PC-9 (cell line): ENCODE results near the gene KIF6. TPM values are rescaled to one million over a fixed set of nuclear protein-coding genes. Genes with fewer than 3 reads are reported as not detected.

Experiments used
- BruUV-seq: library from RNA; stranded (reverse); fragments of 400-500 nt; replicated peaks from 2 replicates; lab custom pipeline; 2021; lab: Mats Ljungman, UMichigan
- CTCF ChIA-PET: fragments of 300-600 bp; sonication (Branson Sonifier 250); formaldehyde crosslinking; loops from one replicate; lab custom pipeline; 2022; ENCODE audit warnings: antibody characterized with exemption; lab: Charles Lee
- POLR2A ChIA-PET: fragments of 300-600 bp; sonication (Branson Sonifier 250); formaldehyde crosslinking; loops from one replicate; lab custom pipeline; 2022; ENCODE audit warnings: antibody characterized with exemption; ENCODE audit not compliant: unreplicated experiment; lab: Charles Lee
- DNase-seq, 2 experiments: peaks; one replicate each; pipeline versions ENCODE4 v3.0.0 to v3.0.0-alpha.2; 2015 to 2022; ENCODE audit warnings: mixed read lengths in 1 of 2
- H2AFZ ChIP-seq: fragments of 200-600 bp; sonication (generic); 2 replicates; pipeline ENCODE4 v1.8.1; 2017; ENCODE audit warnings: antibody characterized with exemption
- H3F3A ChIP-seq: fragments of 200-600 bp; sonication (generic); 2 replicates; pipeline ENCODE4 v1.8.1; 2017; ENCODE audit warnings: antibody characterized with exemption, mild to moderate bottlenecking, low read depth; ENCODE audit not compliant: insufficient read depth
- H3K27ac ChIP-seq: fragments of 200-600 bp; sonication (generic); 2 replicates; pipeline ENCODE4 v1.6.1; 2016; ENCODE audit warnings: mixed run types
- H3K27me3 ChIP-seq: fragments of 200-600 bp; sonication (generic); 2 replicates; pipeline ENCODE4 v1.6.1; 2016; ENCODE audit warnings: low read depth, mixed run types; ENCODE audit not compliant: insufficient read depth
- H3K36me3 ChIP-seq: fragments of 200-600 bp; sonication (generic); 2 replicates; pipeline ENCODE4 v1.6.1; 2016; ENCODE audit warnings: low read depth, mixed run types
- H3K4me1 ChIP-seq: fragments of 200-600 bp; sonication (generic); replicated peaks from 2 replicates; pipeline ENCODE4 v1.6.1; 2016; ENCODE audit warnings: mixed run types; ENCODE audit not compliant: insufficient read depth
- H3K4me2 ChIP-seq: fragments of 200-600 bp; sonication (generic); 2 replicates; pipeline ENCODE4 v1.6.1; 2017; ENCODE audit warnings: mixed run types
- H3K4me3 ChIP-seq: fragments of 200-600 bp; sonication (generic); 2 replicates; pipeline ENCODE4 v1.6.1; 2016; ENCODE audit warnings: mixed run types
- H3K79me2 ChIP-seq: fragments of 200-600 bp; sonication (generic); 2 replicates; pipeline ENCODE4 v1.6.1; 2017; ENCODE audit warnings: low read depth, mixed run types
- H3K9me2 ChIP-seq: fragments of 200-600 bp; sonication (generic); 2 replicates; pipeline ENCODE4 v1.8.1; 2017; ENCODE audit warnings: mild to moderate bottlenecking; ENCODE audit not compliant: insufficient read depth
- H3K9me3 ChIP-seq: fragments of 200-600 bp; sonication (generic); 2 replicates; pipeline ENCODE4 v1.8.1; 2016; ENCODE audit warnings: low read depth; ENCODE audit not compliant: insufficient read depth
- H4K20me1 ChIP-seq: fragments of 200-600 bp; sonication (generic); 2 replicates; pipeline ENCODE4 v1.8.1; 2017; ENCODE audit not compliant: insufficient read depth
- EZH2 ChIP-seq: fragments of 200-600 bp; sonication (generic); IDR thresholded peaks from 2 replicates; pipeline ENCODE4 v1.8.0; 2017; ENCODE audit warnings: antibody characterized with exemption, low read depth
- intact Hi-C: fragments of 100-400 bp; cut with micrococcal nuclease; formaldehyde crosslinking; loops from one replicate; pipeline ENCODE4 v1.10.0; 2022; ENCODE audit not compliant: unreplicated experiment
- total RNA-seq: library from RNA; stranded (reverse); gene quantifications from 2 replicates; pipeline ENCODE4 v1.2.3, GENCODE V29; 2021
- TF ChIP-seq, protein P1 (sequence below): fragments of 200-600 bp; sonication (generic); conservative IDR thresholded peaks from 2 replicates; pipeline ENCODE4 v1.6.1; 2017; ENCODE audit warnings: mixed run types, antibody characterized with exemption, mild to moderate bottlenecking, moderate library complexity

KIF6 gene
- total RNA-seq, 1 experiment from 2014 or later, result not detected

DNA sequence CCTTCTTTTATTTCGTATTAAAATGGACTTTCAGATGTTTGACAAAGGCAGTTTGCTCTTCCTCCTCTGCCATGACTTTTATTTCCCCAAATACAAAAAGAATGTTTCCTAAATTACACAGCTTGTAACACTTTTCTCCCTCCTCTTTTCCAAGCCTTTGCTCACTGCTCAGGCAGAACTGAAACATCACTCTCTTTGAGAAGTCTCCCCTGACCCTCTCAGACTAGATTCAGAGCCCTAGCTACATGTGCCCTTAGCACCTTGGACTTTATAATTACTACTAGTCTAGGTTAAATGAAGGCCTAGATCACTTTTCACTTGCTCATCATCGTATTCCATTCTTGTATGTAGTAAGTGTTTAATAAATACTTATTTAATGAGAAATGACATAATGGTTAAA is 8.5 kb upstream of the KIF6 start:
- POLR2A ChIA-PET, result no interaction called here
- H3K9me2 ChIP-seq, result no peaks in the 10 kb centered on the region
- no TSS peak for BruUV-seq
- no peaks in the 10 kb centered on the region for H3K9me3 ChIP-seq
- TF ChIP-seq, protein P1, sequence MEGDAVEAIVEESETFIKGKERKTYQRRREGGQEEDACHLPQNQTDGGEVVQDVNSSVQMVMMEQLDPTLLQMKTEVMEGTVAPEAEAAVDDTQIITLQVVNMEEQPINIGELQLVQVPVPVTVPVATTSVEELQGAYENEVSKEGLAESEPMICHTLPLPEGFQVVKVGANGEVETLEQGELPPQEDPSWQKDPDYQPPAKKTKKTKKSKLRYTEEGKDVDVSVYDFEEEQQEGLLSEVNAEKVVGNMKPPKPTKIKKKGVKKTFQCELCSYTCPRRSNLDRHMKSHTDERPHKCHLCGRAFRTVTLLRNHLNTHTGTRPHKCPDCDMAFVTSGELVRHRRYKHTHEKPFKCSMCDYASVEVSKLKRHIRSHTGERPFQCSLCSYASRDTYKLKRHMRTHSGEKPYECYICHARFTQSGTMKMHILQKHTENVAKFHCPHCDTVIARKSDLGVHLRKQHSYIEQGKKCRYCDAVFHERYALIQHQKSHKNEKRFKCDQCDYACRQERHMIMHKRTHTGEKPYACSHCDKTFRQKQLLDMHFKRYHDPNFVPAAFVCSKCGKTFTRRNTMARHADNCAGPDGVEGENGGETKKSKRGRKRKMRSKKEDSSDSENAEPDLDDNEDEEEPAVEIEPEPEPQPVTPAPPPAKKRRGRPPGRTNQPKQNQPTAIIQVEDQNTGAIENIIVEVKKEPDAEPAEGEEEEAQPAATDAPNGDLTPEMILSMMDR, result no peak
- TF ChIP-seq EZH2, result no peak
- CTCF ChIA-PET, result no interaction called here
- no peaks in the 10 kb centered on the region for H3K4me1 ChIP-seq
- H3K36me3 ChIP-seq, result no peaks in the 10 kb centered on the region
- H2AFZ ChIP-seq, result no peak overlapping the region
- H4K20me1 ChIP-seq, result no peaks in the 10 kb centered on the region
- H3K4me2 ChIP-seq, result no peak overlapping the region
- intact Hi-C loops, result no loop called here
- no peak overlapping the region for H3K4me3 ChIP-seq
- peaks cover 29% of the 10 kb centered on the region; the same call in 1 of the 2 replicates for H3K27me3 ChIP-seq
- H3K79me2 ChIP-seq, result no peaks in the 10 kb centered on the region
- H3F3A ChIP-seq, result no peaks in the 10 kb centered on the region
- no peak for DNase-seq
- H3K27ac ChIP-seq, result no peak overlapping the region

DNA sequence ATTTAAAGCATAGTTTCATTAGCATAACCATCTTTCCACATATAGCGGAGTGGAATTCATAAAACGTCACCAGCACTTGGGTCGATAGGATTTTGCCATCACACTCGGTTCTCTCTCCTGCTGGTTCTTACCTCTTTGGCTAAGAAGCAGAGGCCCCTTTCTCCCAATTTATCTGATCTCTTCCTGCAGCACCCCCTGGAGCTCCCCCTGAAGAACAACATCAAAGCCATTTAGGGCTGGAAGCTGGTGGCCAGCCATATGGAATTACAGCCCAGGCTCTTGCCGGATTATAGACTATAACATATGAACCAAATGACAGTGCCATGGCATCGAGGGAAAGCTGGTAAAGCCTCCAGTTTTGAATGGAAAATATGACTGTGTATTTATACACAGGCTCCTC is 6.4 kb upstream of the KIF6 start:
- Histone ChIP-seq H3K27ac (no peak overlapping the region), H3K4me3 (no peak overlapping the region), H3K27me3 (peaks cover 29% of the 10 kb centered on the region; the same call in 1 of the 2 replicates), H2AFZ (no peak overlapping the region), H4K20me1 (no peaks in the 10 kb centered on the region), H3K79me2 (no peaks in the 10 kb centered on the region), H3K4me2 (no peak overlapping the region), H3K4me1 (no peaks in the 10 kb centered on the region), H3F3A (no peaks in the 10 kb centered on the region), H3K36me3 (no peaks in the 10 kb centered on the region), H3K9me2 (no peaks in the 10 kb centered on the region), H3K9me3 (no peaks in the 10 kb centered on the region)
- intact Hi-C loops, result no loop called here
- no TSS peak for BruUV-seq
- POLR2A ChIA-PET, result no interaction called here
- no peak for TF ChIP-seq EZH2
- TF ChIP-seq, protein P1, result no peak
- CTCF ChIA-PET, result no interaction called here
- DNase-seq, result no peak

DNA sequence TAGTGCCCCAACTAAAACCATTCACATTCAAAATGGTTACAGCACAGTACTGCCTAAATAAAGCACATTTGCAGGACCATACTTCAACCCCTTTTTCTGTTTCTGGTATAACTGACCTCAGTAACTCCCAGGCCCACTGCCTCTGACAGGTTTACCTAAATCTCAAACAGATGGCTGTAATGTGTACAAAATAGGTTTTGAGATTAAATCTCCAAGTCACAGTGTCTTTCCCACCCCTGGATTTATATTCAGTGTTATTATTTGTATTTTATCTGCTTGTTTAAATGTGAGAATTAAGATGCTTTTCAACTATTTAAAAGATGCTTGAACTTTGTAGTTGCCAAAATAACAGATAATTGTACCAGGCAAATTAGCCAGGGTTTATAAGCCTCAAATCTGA is 4.7 kb upstream of the KIF6 start:
- intact Hi-C loops, result no loop called here
- no peaks in the 10 kb centered on the region for H3K36me3 ChIP-seq
- H3K4me1 ChIP-seq, result no peaks in the 10 kb centered on the region
- no peak for DNase-seq
- no peaks in the 10 kb centered on the region for H3F3A ChIP-seq
- ChIA-PET CTCF (no interaction called here), POLR2A (no interaction called here)
- no peaks in the 10 kb centered on the region for H3K79me2 ChIP-seq
- H3K9me3 ChIP-seq, result no peaks in the 10 kb centered on the region
- no TSS peak for BruUV-seq
- no peak overlapping the region for H3K27ac ChIP-seq
- H3K9me2 ChIP-seq, result no peaks in the 10 kb centered on the region
- no peak overlapping the region for H2AFZ ChIP-seq
- no peaks in the 10 kb centered on the region for H4K20me1 ChIP-seq
- H3K4me3 ChIP-seq, result no peak overlapping the region
- no peak overlapping the region for H3K4me2 ChIP-seq
- TF ChIP-seq, protein P1, result no peak
- TF ChIP-seq EZH2, result no peak
- peaks cover 29% of the 10 kb centered on the region; the same call in 1 of the 2 replicates for H3K27me3 ChIP-seq
